WTC11 (cell line): ENCODE data around the gene ZC3H12A. TPM values are rescaled to one million over a fixed set of nuclear protein-coding genes. Genes with fewer than 3 reads are reported as not detected.

Experiments used
- ATAC-seq: fragments of 200-7000 bp; cut with Tn5 transposase; 2 replicates; pipeline ENCODE4 v1.10.0; 2021; ENCODE audit warnings: mild to moderate bottlenecking, moderate library complexity
- CTCF ChIA-PET: fragments of 300-600 bp; sonication (Branson Sonifier 250); formaldehyde crosslinking; loops from one replicate; lab custom pipeline; 2021; ENCODE audit warnings: antibody characterized with exemption; lab: Charles Lee
- POLR2A ChIA-PET: fragments of 350-600 bp; sonication (Branson Sonifier 250); formaldehyde crosslinking; loops from one replicate; lab custom pipeline; 2021; ENCODE audit warnings: antibody characterized with exemption; lab: Charles Lee
- DNase-seq: peaks from one replicate; pipeline ENCODE4 v3.0.0; 2021; ENCODE audit warnings: low spot score
- H3K27ac Mint-ChIP-seq: 2 replicates; pipeline ENCODE4 v1.8.0; 2021; ENCODE audit warnings: mixed read lengths
- H3K27me3 Mint-ChIP-seq: 2 replicates; pipeline ENCODE4 v1.8.0; 2021; ENCODE audit warnings: low read depth, mild to moderate bottlenecking, moderate library complexity, mixed read lengths
- H3K36me3 Mint-ChIP-seq: 2 replicates; pipeline ENCODE4 v1.8.0; 2021; ENCODE audit warnings: mixed read lengths
- H3K4me1 Mint-ChIP-seq: 2 replicates; pipeline ENCODE4 v1.8.0; 2022; ENCODE audit warnings: mixed read lengths
- H3K4me3 Mint-ChIP-seq: 2 replicates; pipeline ENCODE4 v1.8.0; 2021; ENCODE audit warnings: mild to moderate bottlenecking, moderate library complexity, mixed read lengths
- H3K9me3 Mint-ChIP-seq: 2 replicates; pipeline ENCODE4 v1.8.0; 2021; ENCODE audit warnings: mixed read lengths
- E2F4 ChIP-seq: sonication (generic); formaldehyde crosslinking; IDR thresholded peaks from 2 replicates; pipeline ENCODE4 v1.8.1; 2022; ENCODE audit warnings: low read depth, mild to moderate bottlenecking, moderate library complexity, missing genetic modification reagents, borderline replicate concordance
- ERG ChIP-seq: fragments of 250-450 bp; sonication (Bioruptor Pico); IDR thresholded peaks from 2 replicates; pipeline ENCODE4 v1.8.0; 2021; ENCODE audit warnings: mild to moderate bottlenecking
- ETV6 ChIP-seq: sonication (generic); formaldehyde crosslinking; IDR thresholded peaks from 2 replicates; pipeline ENCODE4 v1.8.1; 2022; ENCODE audit warnings: mild to moderate bottlenecking, missing genetic modification reagents
- IRF2 ChIP-seq: sonication (generic); formaldehyde crosslinking; IDR thresholded peaks from 2 replicates; pipeline ENCODE4 v1.8.0; 2022; ENCODE audit warnings: low read depth, missing genetic modification reagents, borderline replicate concordance
- JAZF1 ChIP-seq: fragments of 250-450 bp; sonication (Bioruptor Pico); IDR thresholded peaks from 2 replicates; pipeline ENCODE4 v1.9.0; 2021; ENCODE audit warnings: moderate library complexity, mild to moderate bottlenecking, inconsistent platforms
- MXD4 ChIP-seq: fragments of 250-450 bp; sonication (Bioruptor Pico); IDR thresholded peaks from 2 replicates; pipeline ENCODE4 v1.8.0; 2021; ENCODE audit warnings: mild to moderate bottlenecking, moderate library complexity, borderline replicate concordance
- NR3C1 ChIP-seq: sonication (generic); formaldehyde crosslinking; conservative IDR thresholded peaks from 2 replicates; pipeline ENCODE4 v1.8.1; 2023; ENCODE audit warnings: low read depth, mild to moderate bottlenecking, missing genetic modification reagents
- PREB ChIP-seq: sonication (generic); formaldehyde crosslinking; IDR thresholded peaks from 2 replicates; pipeline ENCODE4 v1.8.1; 2022; ENCODE audit warnings: mild to moderate bottlenecking, missing genetic modification reagents, moderate library complexity, borderline replicate concordance
- SP1 ChIP-seq: sonication (generic); formaldehyde crosslinking; conservative IDR thresholded peaks from 2 replicates; pipeline ENCODE4 v1.8.1; 2022; ENCODE audit warnings: missing genetic modification reagents
- ZNF138 ChIP-seq: sonication (generic); formaldehyde crosslinking; conservative IDR thresholded peaks from 2 replicates; pipeline ENCODE4 v1.8.1; 2022; ENCODE audit warnings: mild to moderate bottlenecking, moderate library complexity, missing genetic modification reagents
- total RNA-seq: library from RNA; stranded (reverse); gene quantifications from 3 replicates; pipeline ENCODE4 v1.2.3, GENCODE V29; 2021
- TF ChIP-seq, protein P1 (sequence below): fragments of 250-450 bp; sonication (Bioruptor Pico); IDR thresholded peaks from 2 replicates; pipeline ENCODE4 v1.9.0; 2021; ENCODE audit warnings: mild to moderate bottlenecking
- TF ChIP-seq, protein P2 (sequence below): fragments of 250-450 bp; sonication (Bioruptor Pico); conservative IDR thresholded peaks from 2 replicates; pipeline ENCODE4 v1.9.0; 2021; ENCODE audit warnings: mild to moderate bottlenecking
- TF ChIP-seq, protein P3 (sequence below): sonication (generic); formaldehyde crosslinking; IDR thresholded peaks from 2 replicates; pipeline ENCODE4 v1.8.1; 2022; ENCODE audit warnings: missing genetic modification reagents, borderline replicate concordance

The ZC3H12A gene
- total RNA-seq, 1 experiment from 2014 or later: 10.9 TPM

- ChIA-PET POLR2A (no interaction called here), CTCF (interaction anchor here (0.9 to 2.8 kb wide), 3 partner anchors 10 to 48 kb away, joined by 4 to 9 read pairs (median 5); no protein-coding TSS in a partner anchor)
- Mint-ChIP-seq H3K9me3 (no peaks in the 10 kb centered on the region), H3K36me3 (no peaks in the 10 kb centered on the region), H3K4me1 (peaks cover 24% of the 10 kb centered on the region), H3K27me3 (peaks cover 61% of the 10 kb centered on the region), H3K27ac (no peak overlapping the region), H3K4me3 (no peak overlapping the region)
- ATAC-seq: no peak
- no peak for DNase-seq
- TF ChIP-seq, protein P1, sequence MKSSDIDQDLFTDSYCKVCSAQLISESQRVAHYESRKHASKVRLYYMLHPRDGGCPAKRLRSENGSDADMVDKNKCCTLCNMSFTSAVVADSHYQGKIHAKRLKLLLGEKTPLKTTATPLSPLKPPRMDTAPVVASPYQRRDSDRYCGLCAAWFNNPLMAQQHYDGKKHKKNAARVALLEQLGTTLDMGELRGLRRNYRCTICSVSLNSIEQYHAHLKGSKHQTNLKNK (CRISPR knock-in tag): no peak
- TF ChIP-seq MXD4 (CRISPR knock-in tag) (no peak), PREB (CRISPR knock-in tag) (no peak)
- TF ChIP-seq, all 79 proteins: peak for 0
Measured at GRCh38 chr1:37438869-37439343, 35.5 kb upstream of the ZC3H12A start.

DNA sequence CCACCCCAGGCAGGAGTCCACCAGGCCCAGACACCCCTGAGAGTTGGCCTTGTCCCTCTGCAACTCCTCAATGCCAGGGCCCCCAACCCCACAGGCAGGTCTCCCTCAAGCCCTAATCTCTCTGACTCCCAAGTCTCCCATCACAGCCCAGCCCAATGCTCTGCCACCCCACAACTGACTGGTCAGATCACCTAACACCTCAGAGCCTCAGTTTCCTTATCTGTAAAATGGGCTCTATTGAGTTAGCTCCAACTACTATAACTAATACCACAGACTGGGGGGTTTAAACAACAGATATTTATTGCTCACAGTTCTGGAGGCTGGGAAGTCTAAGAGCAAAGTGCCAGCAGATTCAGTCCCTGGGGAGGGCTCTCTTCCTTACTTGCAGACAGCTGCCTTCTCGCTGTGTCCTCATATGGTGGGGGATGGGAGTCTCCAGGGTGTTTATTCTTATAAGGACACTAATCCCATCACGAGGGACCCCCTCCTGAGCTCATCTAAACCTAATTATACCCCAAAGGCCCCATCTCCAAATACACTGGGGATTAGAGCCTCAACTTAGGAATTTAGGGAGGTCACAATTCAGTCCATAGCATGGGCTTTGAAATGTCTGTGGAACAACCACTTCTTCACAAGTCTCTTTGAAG is 34.9 kb upstream of the ZC3H12A start:
- Mint-ChIP-seq H3K4me1 (peaks cover 23% of the 10 kb centered on the region), H3K9me3 (no peaks in the 10 kb centered on the region), H3K27me3 (peaks cover 62% of the 10 kb centered on the region), H3K27ac (no peak overlapping the region), H3K4me3 (no peak overlapping the region), H3K36me3 (no peaks in the 10 kb centered on the region)
- TF ChIP-seq, protein P2, sequence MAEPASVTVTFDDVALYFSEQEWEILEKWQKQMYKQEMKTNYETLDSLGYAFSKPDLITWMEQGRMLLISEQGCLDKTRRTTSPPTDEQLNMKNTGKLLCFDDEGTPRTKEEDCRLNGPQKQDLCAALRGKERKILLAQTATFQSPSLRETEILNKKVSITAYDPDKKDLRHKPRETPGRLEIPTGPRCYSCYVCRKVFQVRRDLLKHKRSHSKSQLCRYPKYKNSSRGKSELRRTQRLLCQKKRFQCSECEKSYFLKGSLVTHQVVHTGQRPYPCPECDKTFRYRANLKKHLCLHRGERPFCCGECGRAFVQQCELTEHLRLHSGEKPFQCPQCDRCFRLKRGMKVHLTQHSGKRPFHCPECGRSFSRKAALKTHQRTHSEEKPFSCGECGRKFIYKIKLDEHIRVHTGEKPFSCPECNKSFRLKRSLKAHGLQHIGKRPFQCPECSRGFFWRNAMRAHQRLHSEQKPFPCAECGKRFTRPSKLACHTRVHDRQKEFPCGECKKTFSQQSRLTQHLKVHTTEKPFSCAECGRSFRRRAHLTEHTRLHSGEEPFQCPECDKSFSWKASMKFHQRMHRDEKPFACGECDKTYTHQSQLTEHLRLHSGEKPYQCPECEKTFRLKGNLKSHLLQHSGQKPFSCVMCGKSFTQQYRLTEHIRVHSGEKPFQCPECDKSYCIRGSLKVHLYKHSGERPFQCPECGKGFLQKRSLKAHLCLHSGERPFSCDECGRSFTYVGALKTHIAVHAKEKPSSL (CRISPR knock-in tag): no peak
- TF ChIP-seq JAZF1 (CRISPR knock-in tag) (no peak), NR3C1 (CRISPR knock-in tag) (no peak), SP1 (CRISPR knock-in tag) (no peak), IRF2 (CRISPR knock-in tag) (no peak), ETV6 (no peak), E2F4 (CRISPR knock-in tag) (no peak), ZNF138 (CRISPR knock-in tag) (no peak), ERG (CRISPR knock-in tag) (no peak)
- TF ChIP-seq, protein P3, sequence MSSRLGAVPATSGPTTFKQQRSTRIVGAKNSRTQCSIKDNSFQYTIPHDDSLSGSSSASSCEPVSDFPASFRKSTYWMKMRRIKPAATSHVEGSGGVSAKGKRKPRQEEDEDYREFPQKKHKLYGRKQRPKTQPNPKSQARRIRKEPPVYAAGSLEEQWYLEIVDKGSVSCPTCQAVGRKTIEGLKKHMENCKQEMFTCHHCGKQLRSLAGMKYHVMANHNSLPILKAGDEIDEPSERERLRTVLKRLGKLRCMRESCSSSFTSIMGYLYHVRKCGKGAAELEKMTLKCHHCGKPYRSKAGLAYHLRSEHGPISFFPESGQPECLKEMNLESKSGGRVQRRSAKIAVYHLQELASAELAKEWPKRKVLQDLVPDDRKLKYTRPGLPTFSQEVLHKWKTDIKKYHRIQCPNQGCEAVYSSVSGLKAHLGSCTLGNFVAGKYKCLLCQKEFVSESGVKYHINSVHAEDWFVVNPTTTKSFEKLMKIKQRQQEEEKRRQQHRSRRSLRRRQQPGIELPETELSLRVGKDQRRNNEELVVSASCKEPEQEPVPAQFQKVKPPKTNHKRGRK: no peak
- DNase-seq: no peak
- no peak for ATAC-seq
- CTCF ChIA-PET: interaction anchor here (0.9 to 1.3 kb wide), 2 partner anchors 19 to 47 kb away, joined by 4 to 5 read pairs; no protein-coding TSS in a partner anchor
- POLR2A ChIA-PET: interaction anchor here (0.6 kb wide), 1 partner anchor 241 kb away, joined by 4 read pairs; no protein-coding TSS in a partner anchor
